Mesendoderm (in vitro differentiated cells): Measurements from ENCODE around the gene LHX2.

Experiments used
- DNase-seq: peaks from one replicate; pipeline ENCODE4 v3.0.0; 2013
- H2AK5ac ChIP-seq: 2 replicates; pipeline ENCODE4 v1.6.1; 2013; ENCODE audit warnings: low read length, inconsistent platforms
- H2BK120ac ChIP-seq: 2 replicates; pipeline ENCODE4 v1.6.1; 2013; ENCODE audit warnings: low read depth, mild to moderate bottlenecking, low read length, moderate library complexity, mixed read lengths
- H2BK15ac ChIP-seq: replicated peaks from 2 replicates; pipeline ENCODE4 v1.6.1; 2013; ENCODE audit warnings: low read depth, mild to moderate bottlenecking, moderate library complexity
- H2BK5ac ChIP-seq: 2 replicates; pipeline ENCODE4 v1.6.1; 2013; ENCODE audit warnings: low read length, inconsistent platforms
- H3K18ac ChIP-seq: 2 replicates; pipeline ENCODE4 v1.6.1; 2013; ENCODE audit warnings: mild to moderate bottlenecking, low read length, mixed read lengths
- H3K23ac ChIP-seq: one replicate; pipeline ENCODE4 v1.6.1; 2013; ENCODE audit warnings: low read length
- H3K27ac ChIP-seq: 2 replicates; pipeline ENCODE4 v1.5.1; 2013; ENCODE audit warnings: low read depth, mild to moderate bottlenecking, inconsistent platforms, low read length, moderate library complexity
- H3K27me3 ChIP-seq: 2 replicates; pipeline ENCODE4 v1.6.1; 2013; ENCODE audit warnings: low read length, control low read depth, mild to moderate bottlenecking, inconsistent platforms; ENCODE audit not compliant: insufficient read depth, poor library complexity
- H3K36me3 ChIP-seq: 2 replicates; pipeline ENCODE4 v1.6.1; 2013; ENCODE audit warnings: low read length, inconsistent platforms; ENCODE audit not compliant: control insufficient read depth, insufficient read depth
- H3K4ac ChIP-seq: one replicate; pipeline ENCODE4 v1.6.1; 2013; ENCODE audit warnings: low read depth, mild to moderate bottlenecking, low read length, moderate library complexity
- H3K4me1 ChIP-seq: 2 replicates; pipeline ENCODE4 v1.6.1; 2013; ENCODE audit warnings: low read depth, low read length, inconsistent platforms; ENCODE audit not compliant: control insufficient read depth
- H3K4me2 ChIP-seq: 2 replicates; pipeline ENCODE4 v1.6.1; 2013; ENCODE audit warnings: low read length
- H3K4me3 ChIP-seq: 2 replicates; pipeline ENCODE4 v1.5.1; 2013; ENCODE audit warnings: mild to moderate bottlenecking, low read length
- H3K56ac ChIP-seq: one replicate; pipeline ENCODE4 v1.6.1; 2013; ENCODE audit warnings: low read length
- H3K79me1 ChIP-seq: 2 replicates; pipeline ENCODE4 v1.6.1; 2013; ENCODE audit warnings: low read length, inconsistent platforms
- H3K79me2 ChIP-seq: 2 replicates; pipeline ENCODE4 v1.6.1; 2013; ENCODE audit warnings: mild to moderate bottlenecking, low read length; ENCODE audit not compliant: control insufficient read depth, insufficient read depth
- H3K9ac ChIP-seq: 2 replicates; pipeline ENCODE4 v1.6.1; 2013; ENCODE audit warnings: low read length, inconsistent platforms
- H4K5ac ChIP-seq: one replicate; pipeline ENCODE4 v1.6.1; 2013; ENCODE audit warnings: low read length
- H4K8ac ChIP-seq: one replicate; pipeline ENCODE4 v1.6.1; 2013; ENCODE audit warnings: low read depth, mild to moderate bottlenecking, control low read depth, low read length, moderate library complexity
- WGBS: extraction: QIAGEN DNeasy Blood & Tissue Kit; methylation state at CpG from one replicate; pipeline ENCODE4 v1.1.7; 2013; ENCODE audit warnings: low lambda C conversion rate, missing lambda C conversion rate; ENCODE audit not compliant: insufficient coverage; ENCODE audit errors: extremely low coverage; 5-methylcytosine and 5-hydroxymethylcytosine counted together

LHX2 gene

DNA sequence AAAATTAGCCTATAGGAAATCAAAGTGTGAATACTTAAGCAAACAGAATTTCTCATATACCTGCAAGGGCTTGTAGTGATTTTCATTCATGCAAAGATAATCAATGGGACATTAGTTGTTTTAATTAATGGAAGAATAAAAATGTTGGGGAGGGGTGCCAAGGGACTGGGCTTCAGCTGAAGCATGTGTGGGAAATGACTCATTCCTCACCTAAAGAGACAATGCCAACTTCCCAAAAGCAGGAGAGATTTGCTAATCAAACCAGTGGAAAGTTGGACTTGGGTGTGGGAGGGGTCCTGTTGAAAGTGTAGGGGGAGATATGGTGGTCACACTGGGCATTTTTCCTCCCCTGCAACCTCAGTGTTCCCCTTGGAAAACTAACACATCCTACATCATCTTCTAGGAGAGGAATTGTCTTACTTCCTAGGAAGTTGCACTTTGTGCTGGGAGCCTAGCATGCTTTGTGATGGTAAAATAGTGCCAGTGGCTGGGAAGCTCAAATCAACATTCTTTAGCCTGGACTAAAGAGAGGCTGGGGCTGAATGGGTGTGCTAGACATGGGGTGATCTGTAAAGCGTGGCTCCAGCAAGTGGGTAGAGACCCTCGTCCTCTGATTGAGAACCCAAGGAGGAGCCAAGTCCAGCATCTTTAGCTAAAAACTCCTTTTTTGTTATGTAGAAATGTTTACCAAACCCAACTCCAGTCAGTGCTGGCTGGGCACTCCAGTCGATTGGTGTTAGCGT, 6.4 kb upstream of the LHX2 start:
- H4K5ac ChIP-seq, result no peak overlapping the region
- no peak overlapping the region for H3K4ac ChIP-seq
- H4K8ac ChIP-seq, result no peak overlapping the region
- H3K4me1 ChIP-seq, result peaks cover 8% of the 10 kb centered on the region
- WGBS, result no CpG with 5 or more reads among the region's 4 CpGs
- H3K79me1 ChIP-seq, result no peaks in the 10 kb centered on the region
- no peak overlapping the region for H2BK120ac ChIP-seq
- H2BK15ac ChIP-seq, result no peak overlapping the region
- H3K56ac ChIP-seq, result no peak overlapping the region
- peaks cover 69% of the 10 kb centered on the region for H3K27me3 ChIP-seq
- H3K9ac ChIP-seq, result no peak overlapping the region
- no peak overlapping the region for H2BK5ac ChIP-seq
- H3K4me2 ChIP-seq, result no peak overlapping the region
- H3K27ac ChIP-seq, result no peak overlapping the region
- H3K23ac ChIP-seq, result no peak overlapping the region
- no peak overlapping the region for H2AK5ac ChIP-seq
- H3K79me2 ChIP-seq, result no peaks in the 10 kb centered on the region
- peak; percentile 56 for DNase-seq
- H3K36me3 ChIP-seq, result no peaks in the 10 kb centered on the region
- H3K18ac ChIP-seq, result no peak overlapping the region
- no peak overlapping the region for H3K4me3 ChIP-seq

DNA sequence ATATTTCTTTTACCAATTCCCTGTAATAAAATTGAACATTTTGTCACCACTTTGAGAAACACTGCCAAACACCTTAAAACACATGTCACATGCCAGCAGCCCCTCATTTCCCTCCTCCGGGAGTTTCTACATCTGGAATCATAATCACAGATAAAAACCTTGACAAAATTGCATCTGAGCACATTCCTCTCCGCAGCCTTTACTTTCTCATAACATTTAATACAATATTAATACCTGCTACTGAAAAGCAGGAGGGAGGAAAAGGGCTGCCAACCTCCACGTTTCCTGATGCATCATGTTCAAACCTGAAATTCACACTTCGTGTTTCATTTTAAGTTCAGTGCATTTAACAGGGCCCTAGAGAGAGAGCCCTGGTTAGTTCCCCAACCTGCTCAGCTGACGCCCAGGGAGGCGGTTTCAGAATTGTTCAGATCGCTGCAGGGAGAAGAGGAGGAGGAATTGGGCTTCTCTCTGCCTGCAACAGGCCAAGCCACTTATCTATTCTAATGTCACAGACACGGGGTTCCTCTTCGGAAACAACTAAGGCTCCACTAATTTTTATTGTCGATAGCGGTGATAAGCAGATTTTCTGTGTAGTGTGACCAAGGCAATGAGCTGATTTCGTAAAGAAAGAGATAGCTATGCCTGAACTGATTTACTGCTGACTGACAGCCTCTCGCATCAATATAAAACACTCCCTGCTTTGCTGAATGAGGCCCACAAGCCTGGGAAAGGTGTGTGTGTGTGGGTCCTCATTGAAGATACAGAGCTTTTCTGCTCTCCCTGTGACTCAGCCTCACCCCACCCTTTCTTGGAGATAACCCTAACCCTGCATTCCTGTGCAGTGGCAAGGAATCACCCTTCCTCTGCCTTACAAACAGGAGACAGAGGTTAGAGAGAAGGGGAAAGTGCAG, 4.9 kb upstream of the LHX2 start:
- peak; percentile 73 for DNase-seq
- no peak overlapping the region for H3K4me3 ChIP-seq
- peaks cover 8% of the 10 kb centered on the region for H3K4me1 ChIP-seq
- no peak overlapping the region for H3K18ac ChIP-seq
- peaks cover 62% of the 10 kb centered on the region for H3K27me3 ChIP-seq
- no peaks in the 10 kb centered on the region for H3K79me2 ChIP-seq
- no peak overlapping the region for H2BK120ac ChIP-seq
- no peaks in the 10 kb centered on the region for H3K79me1 ChIP-seq
- no CpG with 5 or more reads among the region's 13 CpGs for WGBS
- H3K4me2 ChIP-seq, result no peak overlapping the region
- no peak overlapping the region for H4K8ac ChIP-seq
- no peak overlapping the region for H3K23ac ChIP-seq
- no peaks in the 10 kb centered on the region for H3K36me3 ChIP-seq
- no peak overlapping the region for H3K9ac ChIP-seq
- H4K5ac ChIP-seq, result no peak overlapping the region
- H2AK5ac ChIP-seq, result no peak overlapping the region
- H2BK15ac ChIP-seq, result no peak overlapping the region
- no peak overlapping the region for H3K4ac ChIP-seq
- H3K27ac ChIP-seq, result no peak overlapping the region
- no peak overlapping the region for H2BK5ac ChIP-seq
- H3K56ac ChIP-seq, result no peak overlapping the region

DNA sequence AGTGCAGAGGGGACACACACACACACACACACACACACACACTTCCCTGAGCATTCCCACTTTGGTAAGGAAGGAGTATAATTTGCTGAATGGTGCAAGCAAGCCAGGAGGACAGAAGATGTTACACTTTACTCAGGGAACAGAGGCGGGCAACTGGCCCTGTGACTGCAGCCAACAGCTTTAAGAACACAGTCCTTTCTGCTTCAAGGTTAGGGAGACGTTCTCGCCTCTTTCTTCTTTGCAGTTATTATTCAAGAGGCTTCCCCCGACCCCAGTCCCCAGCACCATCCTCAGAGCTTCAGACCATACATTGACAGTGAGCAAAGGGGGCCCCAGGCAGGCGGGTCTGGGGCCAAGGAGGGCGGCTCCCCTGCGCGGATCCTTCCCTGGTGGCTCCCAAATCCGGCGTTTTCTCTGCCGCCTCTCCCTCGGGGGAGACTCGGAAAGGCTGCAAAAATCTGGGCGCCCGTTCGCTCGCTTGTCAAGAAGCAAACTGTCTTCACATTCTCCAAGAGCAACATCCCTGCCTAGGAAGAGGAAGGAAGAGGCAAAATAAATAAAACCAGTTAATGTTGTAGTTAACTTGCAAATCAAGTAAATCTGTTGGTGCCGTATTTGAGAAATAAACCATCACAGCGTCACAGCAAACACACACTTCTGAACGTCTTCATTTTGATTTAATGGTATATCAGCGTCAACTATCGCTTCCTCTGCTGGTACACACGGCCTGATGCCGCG, 3.8 kb upstream of the LHX2 start:
- no peak overlapping the region for H3K4ac ChIP-seq
- peak overlapping the region; percentile 67 for H3K4me2 ChIP-seq
- H3K4me1 ChIP-seq, result peaks cover 8% of the 10 kb centered on the region
- no peak overlapping the region for H4K8ac ChIP-seq
- DNase-seq, result peak; percentile 37
- no peak overlapping the region for H3K18ac ChIP-seq
- H3K79me2 ChIP-seq, result no peaks in the 10 kb centered on the region
- H3K79me1 ChIP-seq, result no peaks in the 10 kb centered on the region
- no peak overlapping the region for H4K5ac ChIP-seq
- H3K9ac ChIP-seq, result no peak overlapping the region
- H3K36me3 ChIP-seq, result no peaks in the 10 kb centered on the region
- no CpG with 5 or more reads among the region's 25 CpGs for WGBS
- H2AK5ac ChIP-seq, result no peak overlapping the region
- no peak overlapping the region for H2BK15ac ChIP-seq
- H2BK120ac ChIP-seq, result no peak overlapping the region
- H2BK5ac ChIP-seq, result no peak overlapping the region
- no peak overlapping the region for H3K27ac ChIP-seq
- H3K23ac ChIP-seq, result no peak overlapping the region
- H3K56ac ChIP-seq, result peak overlapping the region; percentile 26
- H3K4me3 ChIP-seq, result no peak overlapping the region
- H3K27me3 ChIP-seq, result peaks cover 62% of the 10 kb centered on the region

DNA sequence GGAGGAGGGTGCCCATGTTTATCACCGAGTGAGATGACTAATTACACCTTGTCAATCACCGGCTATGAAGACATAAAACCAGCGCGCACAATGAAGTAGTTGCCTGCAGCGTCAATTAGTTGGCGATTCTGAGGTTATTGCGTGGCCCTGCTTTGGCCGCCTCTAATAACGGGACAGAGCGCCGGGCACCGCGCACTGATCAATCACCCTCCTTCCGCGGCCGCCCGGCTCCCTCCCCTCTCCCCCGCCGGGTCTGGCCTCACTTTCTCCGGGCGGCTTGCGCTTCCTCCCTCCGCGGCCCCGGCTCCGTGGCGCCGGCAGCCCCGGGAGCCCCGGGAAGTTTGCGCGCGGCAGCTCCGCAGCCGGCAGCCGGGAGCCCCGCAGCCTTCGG, 3.3 kb upstream of the LHX2 start:
- Histone ChIP-seq H3K23ac (no peak overlapping the region), H3K36me3 (no peaks in the 10 kb centered on the region), H3K4ac (no peak overlapping the region), H3K4me1 (peaks cover 8% of the 10 kb centered on the region), H4K8ac (no peak overlapping the region), H3K56ac (peak overlapping the region; percentile 26), H3K27ac (no peak overlapping the region), H2BK5ac (no peak overlapping the region), H3K4me3 (no peak overlapping the region), H3K18ac (no peak overlapping the region), H3K79me2 (no peaks in the 10 kb centered on the region), H2BK120ac (no peak overlapping the region), H3K4me2 (peak overlapping the region; percentile 67), H4K5ac (no peak overlapping the region), H3K27me3 (peaks cover 65% of the 10 kb centered on the region), H3K9ac (no peak overlapping the region), H2BK15ac (no peak overlapping the region), H2AK5ac (no peak overlapping the region), H3K79me1 (no peaks in the 10 kb centered on the region)
- no CpG with 5 or more reads among the region's 38 CpGs for WGBS
- DNase-seq, result peak; percentile 74

DNA sequence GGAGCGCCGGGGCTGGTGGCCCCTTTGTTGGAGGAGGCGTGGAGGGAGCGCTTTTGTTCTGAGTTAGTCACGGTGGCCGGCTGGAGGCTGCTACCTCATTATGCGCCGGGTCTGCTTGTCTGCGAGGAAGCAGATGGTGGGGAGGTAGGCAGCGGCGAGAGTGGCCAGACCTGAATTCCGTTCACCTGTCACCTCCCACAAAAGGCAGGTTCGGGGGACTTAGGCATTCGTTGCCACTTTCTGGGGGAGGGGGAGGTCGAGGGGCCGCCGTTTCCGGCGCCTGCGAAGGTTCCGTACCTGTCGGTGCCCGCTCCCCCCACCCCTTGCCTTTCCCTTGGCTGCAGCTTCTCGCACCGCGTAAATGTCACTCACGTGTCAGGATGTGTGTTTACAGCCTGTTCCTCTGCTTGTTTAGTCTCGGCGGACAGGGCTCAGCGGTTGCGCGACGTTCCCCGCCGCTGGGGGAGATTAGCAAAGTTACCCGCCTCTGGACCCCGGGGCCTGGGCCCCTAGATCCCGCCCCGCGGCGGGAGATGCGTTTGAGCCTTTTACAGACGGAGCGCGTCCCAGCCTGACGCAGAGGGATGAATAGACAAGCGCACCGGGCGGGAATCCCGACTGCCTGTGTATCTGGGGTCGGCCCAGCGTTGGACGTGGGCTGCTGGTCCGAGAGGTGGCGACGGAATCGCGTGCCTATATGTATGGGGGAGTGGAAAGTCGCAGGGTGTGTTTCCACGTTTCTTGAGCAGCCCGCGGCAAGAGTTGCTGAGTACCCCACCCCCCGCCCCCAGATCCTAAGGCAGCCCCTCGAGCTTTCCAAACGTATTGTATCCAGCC, 2.7 kb upstream of the LHX2 start:
- H3K9ac ChIP-seq, result peak overlapping the region; percentile 22
- peak overlapping the region; percentile 36 for H3K56ac ChIP-seq
- H4K5ac ChIP-seq, result no peak overlapping the region
- peak overlapping the region; percentile 25 for H3K4me3 ChIP-seq
- H2BK15ac ChIP-seq, result no peak overlapping the region
- no peak overlapping the region for H2BK120ac ChIP-seq
- H3K79me2 ChIP-seq, result no peaks in the 10 kb centered on the region
- no peak overlapping the region for H3K4ac ChIP-seq
- no peak overlapping the region for H2BK5ac ChIP-seq
- H4K8ac ChIP-seq, result no peak overlapping the region
- H3K23ac ChIP-seq, result peak overlapping the region; percentile 59
- WGBS, result no CpG with 5 or more reads among the region's 65 CpGs
- H2AK5ac ChIP-seq, result no peak overlapping the region
- H3K27ac ChIP-seq, result no peak overlapping the region
- H3K27me3 ChIP-seq, result peaks cover 66% of the 10 kb centered on the region
- H3K4me2 ChIP-seq, result peak overlapping the region; percentile 67
- peaks cover 7% of the 10 kb centered on the region for H3K4me1 ChIP-seq
- H3K18ac ChIP-seq, result no peak overlapping the region
- no peaks in the 10 kb centered on the region for H3K36me3 ChIP-seq
- DNase-seq, result peak; percentile 78
- no peaks in the 10 kb centered on the region for H3K79me1 ChIP-seq
